Activated CD4-positive, CD25-positive, alpha-beta regulatory T cell treated with anti-CD3 and anti-CD28 coated beads, Interleukin-2, amount 50 U/mL, for 72 hours (primary cell): ENCODE results near the gene MAP2K2.

Experiments
- DNase-seq: peaks from one replicate; pipeline ENCODE4 v3.0.0; 2021

MAP2K2 gene

GRCh38 chr19:4099041-4099764 lies 24.7 kb downstream of the MAP2K2 start:
- no peak for DNase-seq

DNA sequence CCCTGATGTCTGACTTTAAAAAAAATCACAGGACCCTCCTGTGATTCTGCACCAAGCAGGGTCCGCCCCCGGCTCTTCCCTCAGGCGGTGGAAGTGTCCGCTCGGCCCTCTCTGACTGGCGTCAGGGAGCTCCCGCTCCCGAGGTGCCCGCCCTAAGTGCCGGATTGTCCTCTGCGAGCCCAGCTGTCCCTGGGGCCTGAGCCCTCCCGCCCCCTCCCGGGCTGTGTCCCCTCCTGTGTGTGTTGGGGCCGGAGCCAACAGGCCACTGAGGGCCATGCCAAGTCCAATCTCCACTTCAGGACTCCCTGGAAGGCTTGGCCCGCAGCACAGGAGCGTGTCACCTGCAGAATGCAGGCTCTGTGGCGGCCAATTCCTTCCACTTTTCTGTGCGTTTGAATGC lies 25.4 kb downstream of the MAP2K2 start:
- DNase-seq, result no peak

DNA sequence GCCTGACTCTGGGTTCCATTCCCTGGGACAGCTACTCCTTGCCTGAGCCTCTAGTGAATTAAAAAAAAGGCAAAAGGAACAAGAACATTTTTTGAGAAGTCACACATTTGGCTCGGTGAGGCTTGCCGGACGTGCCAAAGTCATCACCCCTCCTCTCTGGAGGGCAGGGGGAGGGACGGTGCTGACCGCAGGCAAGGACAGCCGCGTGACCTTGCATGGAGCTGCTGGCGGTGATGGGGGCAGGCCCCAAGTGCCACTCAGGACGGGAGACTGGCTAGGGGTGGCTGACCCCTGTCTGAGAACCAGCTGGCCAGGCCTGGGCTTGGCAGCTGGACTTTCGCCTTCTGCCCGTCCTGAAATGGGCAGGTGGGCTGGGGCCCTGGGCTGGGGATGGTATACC lies 26.4 kb downstream of the MAP2K2 start:
- no peak for DNase-seq

DNA sequence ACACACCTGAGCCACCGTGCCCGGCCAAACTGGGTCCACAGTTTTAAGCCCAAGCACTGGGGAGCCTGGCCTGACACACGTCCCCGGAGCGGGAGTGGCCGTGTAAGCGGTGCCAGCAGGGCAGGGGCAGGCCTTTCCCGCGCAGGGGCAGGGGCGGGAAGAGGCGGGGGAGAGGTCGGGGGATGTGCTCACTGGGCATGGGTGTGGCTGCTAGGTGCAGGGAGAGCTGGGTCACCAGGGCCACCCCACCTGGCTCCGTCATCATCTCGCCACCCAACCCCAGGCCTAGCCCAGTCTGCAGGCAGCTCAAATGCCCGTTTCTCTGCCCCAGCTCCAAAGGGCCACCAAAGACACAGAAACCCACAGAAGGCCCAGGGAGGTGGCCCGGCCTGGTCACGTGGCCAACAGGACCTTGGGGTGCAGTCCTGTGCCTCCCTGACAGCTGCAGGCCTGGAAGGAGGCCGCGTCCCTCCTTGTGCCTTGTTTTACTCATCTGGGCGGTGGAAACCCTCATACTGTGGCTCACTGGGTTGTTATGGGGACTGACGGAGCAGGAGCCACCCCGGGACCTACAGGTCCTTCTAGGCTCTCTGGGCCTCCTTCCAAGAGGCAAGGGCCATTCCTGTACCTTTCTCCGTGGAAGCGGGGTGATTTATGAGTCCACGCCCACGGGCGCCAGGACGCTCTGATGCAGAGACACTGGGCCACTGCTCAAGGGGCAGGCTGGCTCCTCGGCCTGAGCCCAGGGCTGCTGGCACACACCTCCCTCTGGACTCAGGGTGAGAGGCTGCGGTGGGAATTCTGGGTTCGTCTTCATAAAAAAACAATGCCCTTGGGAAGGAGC lies 27.7 kb downstream of the MAP2K2 start:
- no peak for DNase-seq

DNA sequence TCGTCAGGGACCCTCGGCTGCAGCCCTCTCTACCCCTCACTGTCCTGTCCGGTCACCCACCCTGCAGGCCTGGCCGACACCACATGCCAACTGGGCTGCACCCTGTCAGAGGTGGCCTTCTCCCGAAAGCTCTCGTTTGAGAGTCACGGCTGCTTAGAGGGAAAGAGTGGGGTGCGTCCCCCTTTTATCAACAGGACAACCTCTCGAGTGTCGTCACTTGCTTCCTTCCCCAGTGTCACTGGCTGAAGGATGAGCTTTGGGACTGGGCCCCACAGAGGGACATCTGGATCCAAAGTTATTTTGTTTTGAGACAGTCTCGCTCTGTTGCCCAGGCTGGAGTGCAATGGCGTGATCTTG lies 28.5 kb downstream of the MAP2K2 start:
- DNase-seq, result no peak

DNA sequence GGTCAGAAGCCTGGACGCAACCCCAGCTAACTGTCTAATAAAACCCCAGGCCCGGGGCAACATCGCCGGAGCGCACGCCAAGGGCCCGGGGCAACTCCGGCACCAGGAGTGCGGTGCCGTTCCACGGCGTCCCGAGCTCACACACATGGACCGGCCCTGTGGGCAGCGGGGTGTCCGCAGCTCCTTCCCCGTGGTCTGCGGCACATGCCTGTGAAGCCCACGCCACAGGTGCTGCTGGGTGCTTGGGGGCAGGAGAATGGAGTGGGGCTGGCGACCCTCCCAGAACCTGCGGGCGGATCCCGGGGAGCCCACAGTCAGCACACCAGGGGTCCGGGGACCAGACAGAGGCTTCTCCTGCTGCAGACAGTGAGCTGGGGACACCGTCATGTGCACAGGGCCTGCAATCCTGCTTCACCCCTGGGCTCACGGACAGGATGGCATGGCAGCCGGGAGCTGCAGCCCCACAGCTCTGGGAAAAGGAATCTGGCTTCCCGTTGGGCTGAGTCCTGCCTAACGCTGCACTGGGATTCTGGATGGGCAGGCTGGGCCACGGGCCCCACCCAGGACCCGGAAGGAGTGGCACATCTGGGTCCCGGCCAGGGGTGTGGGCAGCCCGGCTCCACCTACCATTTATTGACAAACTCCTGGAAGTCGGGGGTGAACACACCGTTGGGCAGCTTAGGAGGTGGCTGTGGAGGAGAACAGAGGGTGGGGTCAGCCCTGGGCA lies 29.0 kb downstream of the MAP2K2 start:
- no peak for DNase-seq

DNA sequence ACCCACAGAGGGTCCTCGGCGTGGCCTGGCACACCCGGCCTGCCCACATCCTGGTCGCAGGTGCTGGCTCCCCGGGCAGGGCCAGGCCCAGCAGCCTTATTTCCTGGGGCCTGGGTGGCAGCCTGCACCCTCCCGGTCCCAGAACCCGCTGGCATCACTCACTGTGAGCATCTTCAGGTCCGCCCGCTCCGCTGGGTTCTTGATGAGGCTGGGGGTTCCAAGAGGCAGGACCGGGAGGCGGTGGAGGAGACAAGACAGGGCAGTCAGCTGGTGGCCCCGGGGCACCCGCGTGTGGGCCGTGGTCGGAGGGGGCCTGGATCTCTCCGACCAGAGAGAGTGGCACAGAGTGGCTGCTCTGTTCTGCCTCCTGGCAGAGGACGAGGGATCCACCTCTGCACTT lies 29.6 kb downstream of the MAP2K2 start:
- DNase-seq, result no peak

DNA sequence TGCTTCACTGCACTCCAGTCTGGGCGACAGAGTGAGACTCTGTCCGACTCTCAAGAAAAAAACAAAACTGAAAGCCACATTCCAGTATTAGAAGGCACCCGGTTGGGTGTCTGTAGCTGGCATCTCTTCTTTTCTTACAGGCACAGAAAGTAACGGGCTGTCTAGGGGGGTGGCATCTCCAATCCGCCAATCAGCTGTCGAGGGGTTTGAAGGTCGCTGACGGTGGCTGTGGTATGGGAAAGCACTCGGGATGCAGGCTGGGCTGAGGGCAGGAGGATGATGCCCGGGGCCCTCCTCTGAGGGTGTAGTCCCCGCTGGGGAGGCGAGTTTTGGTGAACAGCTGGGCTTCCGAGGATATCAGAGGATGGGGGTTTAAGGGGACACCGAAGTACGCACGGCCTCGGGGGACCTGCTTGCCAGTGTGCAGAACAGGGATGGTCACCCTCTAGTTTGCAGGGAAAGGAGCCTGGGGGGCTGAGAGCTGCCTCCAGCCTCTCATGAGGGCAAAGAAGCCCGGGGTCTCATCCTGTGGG lies 30.2 kb downstream of the MAP2K2 start:
- DNase-seq, result no peak

GRCh38 chr19:4090356-4091220 lies 33.3 kb downstream of the MAP2K2 start:
- no peak for DNase-seq

GRCh38 chr19:4089946-4090345 lies 34.0 kb downstream of the MAP2K2 start:
- DNase-seq, result no peak

DNA sequence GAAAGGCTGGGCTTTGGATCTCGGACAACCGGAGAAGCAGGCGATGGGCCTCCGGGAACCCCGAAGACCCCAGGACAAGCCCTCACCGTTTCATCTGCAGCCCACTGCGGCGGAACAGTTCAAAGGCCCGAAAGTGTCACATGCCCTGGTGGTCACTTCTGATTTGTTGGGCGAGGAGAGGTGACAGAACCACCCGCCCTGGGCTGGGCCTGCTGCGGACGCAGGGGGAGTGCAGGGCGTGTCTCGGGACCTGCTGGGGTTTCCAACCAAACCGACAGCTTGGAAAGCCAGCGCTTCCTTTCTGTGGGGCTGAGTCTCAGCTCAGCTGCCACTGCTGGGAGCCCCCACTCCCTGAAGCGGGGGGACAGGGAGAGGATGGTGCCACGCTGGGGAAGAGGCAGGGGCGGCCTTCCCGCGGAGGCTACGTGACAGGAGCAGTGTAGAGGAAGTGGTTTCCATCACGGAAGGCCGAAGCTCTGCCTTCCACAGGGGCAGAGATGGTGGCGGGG lies 34.5 kb downstream of the MAP2K2 start:
- DNase-seq, result peak; percentile 62

DNA sequence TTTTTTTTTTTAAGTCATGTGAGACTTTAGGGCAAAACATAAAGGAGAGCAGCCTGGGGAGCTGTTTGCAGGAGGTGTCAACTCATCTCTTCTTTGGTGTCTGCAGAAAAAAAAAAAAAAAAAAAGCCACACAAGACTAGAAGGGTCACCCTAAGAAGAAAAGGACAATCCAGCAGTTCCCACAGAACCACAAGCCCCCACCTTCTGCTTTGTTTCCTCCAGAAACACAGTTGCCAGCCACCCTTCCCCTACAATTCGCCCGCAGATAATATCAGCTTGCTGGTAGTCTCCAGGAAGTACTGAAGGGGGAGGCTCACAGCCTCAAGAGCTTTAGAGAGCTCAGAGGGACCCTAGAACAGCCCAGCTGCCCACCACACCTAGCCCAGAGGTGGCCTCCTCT lies 34.9 kb downstream of the MAP2K2 start:
- DNase-seq, result peak; percentile 42

DNA sequence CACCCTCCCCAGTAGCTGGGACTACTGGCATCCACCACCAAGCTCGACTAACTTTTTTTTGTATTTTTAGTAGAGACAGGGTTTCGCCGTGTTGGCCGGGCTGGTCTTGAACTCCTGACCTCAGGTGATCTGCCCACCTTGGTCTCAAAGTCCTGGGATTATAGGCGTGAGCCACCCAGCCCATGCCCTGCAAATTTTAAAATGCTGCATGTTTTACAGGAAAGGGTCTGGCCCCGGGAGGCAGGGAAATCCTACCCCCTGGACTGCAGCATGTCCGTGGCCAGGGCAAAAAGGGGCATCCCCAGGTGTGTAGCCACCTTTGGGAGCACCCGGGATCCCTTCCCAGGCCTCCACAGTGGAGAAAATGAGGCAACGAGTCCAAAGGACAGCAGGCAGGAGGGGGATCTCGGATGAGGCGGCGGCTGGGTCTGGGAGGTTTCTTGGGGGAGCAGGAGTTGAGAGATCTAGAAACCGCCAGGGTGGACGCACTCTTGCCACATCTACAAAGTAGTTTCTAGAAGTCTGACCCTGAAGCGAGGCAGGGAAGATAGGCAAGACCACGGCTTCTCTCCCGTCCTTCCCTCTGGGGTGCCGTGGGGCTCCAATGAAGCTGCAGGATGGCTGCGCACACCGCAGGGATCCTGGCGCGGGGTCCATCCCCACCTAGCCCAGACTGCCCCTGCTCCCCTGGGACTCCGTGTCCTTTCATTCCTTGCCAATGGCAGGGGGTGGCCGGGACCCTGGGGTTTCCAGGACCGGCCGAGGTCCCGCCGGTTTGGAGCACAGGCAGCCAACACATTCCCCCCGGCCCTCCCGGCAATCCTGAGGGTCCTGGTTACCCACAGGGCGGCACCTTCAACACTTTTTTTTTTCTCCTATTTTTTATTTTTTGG lies 35.9 kb downstream of the MAP2K2 start:
- DNase-seq, result no peak

GRCh38 chr19:4086411-4086867 lies 37.5 kb downstream of the MAP2K2 start:
- DNase-seq, result no peak

- no peak for DNase-seq
These were observed 39.4 kb downstream of the MAP2K2 start for GRCh38 chr19:4084547-4084877.

DNA sequence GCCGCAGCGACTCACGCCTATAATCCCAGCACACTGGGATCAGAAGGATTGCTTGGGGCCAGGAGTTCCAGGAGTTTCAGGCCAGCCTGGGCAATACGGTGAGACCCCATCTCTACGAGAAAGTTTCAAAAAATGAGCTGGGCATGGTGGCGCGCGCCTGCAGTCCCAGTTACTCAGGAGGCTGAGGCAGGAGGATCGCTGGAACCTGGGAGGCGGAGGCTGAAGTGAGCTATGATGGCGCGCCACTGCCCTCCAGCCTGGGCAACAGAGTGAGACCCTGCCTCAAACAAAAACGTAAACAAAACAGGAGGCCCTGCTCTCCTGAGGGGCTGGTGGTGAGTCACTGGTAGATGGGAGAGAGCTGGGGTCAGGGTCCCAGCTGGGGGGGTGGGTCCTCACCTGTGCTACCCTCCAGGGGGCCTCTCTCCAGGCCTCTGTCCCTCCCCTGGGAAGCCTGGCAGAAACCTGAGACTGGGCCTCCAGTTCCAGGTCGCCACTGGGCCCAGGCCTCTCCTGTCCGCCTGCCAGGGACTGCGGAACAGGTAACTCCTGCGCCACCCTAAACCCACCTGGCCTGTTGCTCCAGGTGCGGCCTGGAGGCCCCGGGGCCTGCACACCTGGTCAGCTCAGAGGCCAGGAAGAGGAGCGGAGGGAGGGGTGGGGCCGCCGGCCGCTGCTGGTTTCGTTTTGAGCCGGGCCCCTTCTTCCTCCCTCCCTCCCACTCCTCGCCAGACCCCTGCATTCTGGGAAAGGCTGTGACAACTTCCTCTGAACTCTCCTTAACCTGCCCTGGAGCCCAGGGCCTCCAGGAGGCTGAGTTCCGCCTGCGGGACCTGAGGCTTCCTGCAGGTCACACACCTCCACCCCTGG lies 40.0 kb downstream of the MAP2K2 start:
- no peak for DNase-seq

DNA sequence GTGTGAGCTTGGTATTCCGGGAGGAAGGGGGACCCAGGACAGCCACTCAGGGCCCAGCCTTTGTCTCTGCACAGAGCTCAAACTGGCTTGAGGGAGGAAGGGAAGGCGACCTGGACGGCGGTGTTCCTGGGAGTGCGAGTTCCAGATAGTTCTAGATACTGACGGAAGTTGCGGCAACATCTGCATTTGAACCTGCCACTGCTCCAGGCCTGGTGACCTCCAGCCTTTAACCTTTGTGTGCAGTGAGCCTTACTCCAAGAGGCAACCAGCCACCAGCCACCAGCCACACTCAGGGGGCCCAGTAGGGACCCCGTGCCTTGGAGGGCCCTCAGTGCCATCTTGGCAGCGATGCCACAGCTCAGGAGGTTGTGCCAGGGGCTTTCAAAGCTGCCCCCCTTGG lies 41.8 kb downstream of the MAP2K2 start:
- no peak for DNase-seq

DNA sequence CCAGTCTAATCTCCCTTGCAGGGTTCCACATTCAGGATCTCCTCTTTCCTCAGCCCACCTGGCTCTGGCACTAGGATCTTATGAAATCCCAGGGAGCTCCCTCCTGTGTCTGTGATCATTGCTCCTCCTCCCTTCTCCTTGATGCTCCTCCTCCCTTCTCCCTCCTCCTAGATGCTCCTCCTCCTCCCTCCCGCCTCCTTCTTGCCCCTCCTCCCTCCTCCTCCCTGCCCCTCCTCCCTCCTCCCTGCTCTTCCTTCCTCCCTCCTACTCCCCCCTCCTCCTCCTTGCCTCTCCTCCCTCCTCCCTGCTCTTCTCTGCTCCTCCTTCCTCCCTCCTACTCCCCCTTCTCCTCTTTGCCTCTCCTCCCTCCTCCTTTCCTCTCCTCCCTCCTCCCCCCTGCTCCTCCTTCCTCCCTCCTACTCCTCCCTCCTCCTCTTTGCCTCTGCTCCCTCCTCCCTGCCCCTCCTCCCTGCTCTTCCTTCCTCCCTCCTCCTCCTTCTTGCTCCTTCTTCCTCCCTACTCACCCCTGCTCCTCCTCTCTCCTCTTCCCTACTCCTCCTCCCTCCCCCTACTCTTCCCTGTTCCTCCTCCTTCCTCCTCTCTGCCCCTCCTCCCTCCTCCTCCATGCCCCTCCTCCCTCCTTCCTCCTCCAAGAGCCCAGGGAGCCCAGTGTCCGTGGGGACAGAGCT lies 42.3 kb downstream of the MAP2K2 start:
- DNase-seq, result no peak

GRCh38 chr19:4080473-4080872 lies 43.4 kb downstream of the MAP2K2 start:
- DNase-seq, result no peak
